Limb (tissue), 2 donors: ENCODE measurements around the gene NIPBL.
"Not testable (repeated sequence)": the region's sequence is repeated elsewhere in the genome, so short reads cannot be mapped to it uniquely, and the experiment has no call there.

ENCODE experiments used
- DNase-seq, 2 donors: peaks; one replicate each; pipeline ENCODE4 v3.0.0-alpha.2; 2016; ENCODE audit errors: extremely low spot score in 2 of 2

The NIPBL gene

GRCh38 chr5:37090123-37090726, 213.7 kb downstream of the NIPBL start:
- no peak for DNase-seq

- no peak for DNase-seq
Measured at GRCh38 chr5:37090781-37091180, 214.2 kb downstream of the NIPBL start.

- DNase-seq, result not testable (repeated sequence)
Measured at GRCh38 chr5:37093795-37094194, 217.2 kb downstream of the NIPBL start.

- not testable (repeated sequence) for DNase-seq
Measured at GRCh38 chr5:37099267-37099666, 222.7 kb downstream of the NIPBL start.

GRCh38 chr5:37103302-37103701, 226.7 kb downstream of the NIPBL start:
- no peak for DNase-seq

- DNase-seq, result no peak
Measured at GRCh38 chr5:37109338-37109737, 232.8 kb downstream of the NIPBL start.

- no peak for DNase-seq
Measured at GRCh38 chr5:37110135-37110534, 233.6 kb downstream of the NIPBL start.

GRCh38 chr5:37111426-37112382, 235.1 kb downstream of the NIPBL start:
- no peak for DNase-seq

GRCh38 chr5:37112383-37112991, 235.9 kb downstream of the NIPBL start:
- DNase-seq, result no peak
